ENCODE data around the gene CD80. TPM values are rescaled to one million over a fixed set of nuclear protein-coding genes. Genes with fewer than 3 reads are reported as not detected.
"Not testable (repeated sequence)": the region's sequence is repeated elsewhere in the genome, so short reads cannot be mapped to it uniquely, and the experiment has no call there.

CD80 gene
- total and polyA plus RNA-seq, 2 donors (not counting 1 experiment from before 2014, with no cell fraction given), result under 0.01 TPM; not detected in 1

GRCh38 chr3:119555309-119555735 lies 4.1 kb downstream of the CD80 start:
- peaks cover 5% of the 10 kb centered on the region for H3K27me3 ChIP-seq (ENCODE audit: control insufficient read depth, insufficient read depth, low read length)
- H3K9ac ChIP-seq (ENCODE audit: insufficient read depth, low read length), result no peak overlapping the region
- no peaks in the 10 kb centered on the region for H3K36me3 ChIP-seq (ENCODE audit: control insufficient read depth, insufficient read depth, low read length)
- no peak overlapping the region for H3K4me2 ChIP-seq (ENCODE audit: extremely low read depth, insufficient read depth, low read length)
- H3K79me2 ChIP-seq (ENCODE audit: control insufficient read depth, insufficient read depth, low read length), result no peaks in the 10 kb centered on the region
- DNase-seq (ENCODE audit: low read depth in 2 of 2), result no peak
- no peaks in the 10 kb centered on the region for H3K4me1 ChIP-seq (ENCODE audit: control insufficient read depth, extremely low read depth, insufficient read depth, low read length)
- TF ChIP-seq EZH2 (IDR thresholded peaks at IDR 0.05; ENCODE audit: low read length, missing control alignments) (no peak), CTCF (conservative IDR thresholded peaks at IDR 0.05 in 1 of 2, IDR thresholded peaks at IDR 0.05 in 1 of 2; ENCODE audit: low read depth in 1 of 2, low read length in 2 of 2) (no peak)
- no peak overlapping the region for H2AFZ ChIP-seq (ENCODE audit: low read length)
- no peak overlapping the region for H3K4me3 ChIP-seq (replicated peaks in 1 of 4; ENCODE audit: control extremely low read depth in 1 of 4, insufficient read depth in 1 of 4, low read depth in 3 of 4, low read length in 4 of 4)
- no peaks in the 10 kb centered on the region for H3K9me3 ChIP-seq (ENCODE audit: control insufficient read depth, insufficient read depth, low read depth, low read length)
- H3K27ac ChIP-seq (ENCODE audit: insufficient read depth, low read length), result no peak overlapping the region
- H4K20me1 ChIP-seq (ENCODE audit: control insufficient read depth, extremely low read depth, insufficient read depth, low read length), result no peaks in the 10 kb centered on the region

- Histone ChIP-seq H2AFZ (ENCODE audit: low read length) (no peak overlapping the region), H3K4me2 (ENCODE audit: extremely low read depth, insufficient read depth, low read length) (no peak overlapping the region), H3K79me2 (ENCODE audit: control insufficient read depth, insufficient read depth, low read length) (no peaks in the 10 kb centered on the region), H3K9ac (ENCODE audit: insufficient read depth, low read length) (no peak overlapping the region), H3K27me3 (ENCODE audit: control insufficient read depth, insufficient read depth, low read length) (peaks cover 5% of the 10 kb centered on the region), H3K9me3 (ENCODE audit: control insufficient read depth, insufficient read depth, low read depth, low read length) (no peaks in the 10 kb centered on the region), H4K20me1 (ENCODE audit: control insufficient read depth, extremely low read depth, insufficient read depth, low read length) (no peaks in the 10 kb centered on the region), H3K36me3 (ENCODE audit: control insufficient read depth, insufficient read depth, low read length) (no peaks in the 10 kb centered on the region), H3K27ac (ENCODE audit: insufficient read depth, low read length) (no peak overlapping the region), H3K4me3 (replicated peaks in 1 of 4; ENCODE audit: control extremely low read depth in 1 of 4, insufficient read depth in 1 of 4, low read depth in 3 of 4, low read length in 4 of 4) (no peak overlapping the region), H3K4me1 (ENCODE audit: control insufficient read depth, extremely low read depth, insufficient read depth, low read length) (no peaks in the 10 kb centered on the region)
- TF ChIP-seq CTCF (conservative IDR thresholded peaks at IDR 0.05 in 1 of 2, IDR thresholded peaks at IDR 0.05 in 1 of 2; ENCODE audit: low read depth in 1 of 2, low read length in 2 of 2) (no peak), EZH2 (IDR thresholded peaks at IDR 0.05; ENCODE audit: low read length, missing control alignments) (no peak)
- DNase-seq (ENCODE audit: low read depth in 2 of 2), result no peak
These were observed 5.5 kb downstream of the CD80 start for GRCh38 chr3:119553823-119554415.

GRCh38 chr3:119552928-119553327 lies 6.5 kb downstream of the CD80 start:
- not testable (repeated sequence) for H3K27ac ChIP-seq (ENCODE audit: insufficient read depth, low read length); H2AFZ ChIP-seq (ENCODE audit: low read length); H3K4me1 ChIP-seq (ENCODE audit: control insufficient read depth, extremely low read depth, insufficient read depth, low read length); H3K4me3 ChIP-seq (replicated peaks in 1 of 4; ENCODE audit: control extremely low read depth in 1 of 4, insufficient read depth in 1 of 4, low read depth in 3 of 4, low read length in 4 of 4); H3K9me3 ChIP-seq (ENCODE audit: control insufficient read depth, insufficient read depth, low read depth, low read length); H3K4me2 ChIP-seq (ENCODE audit: extremely low read depth, insufficient read depth, low read length); H3K79me2 ChIP-seq (ENCODE audit: control insufficient read depth, insufficient read depth, low read length); H3K27me3 ChIP-seq (ENCODE audit: control insufficient read depth, insufficient read depth, low read length); H3K9ac ChIP-seq (ENCODE audit: insufficient read depth, low read length); H3K36me3 ChIP-seq (ENCODE audit: control insufficient read depth, insufficient read depth, low read length); H4K20me1 ChIP-seq (ENCODE audit: control insufficient read depth, extremely low read depth, insufficient read depth, low read length); DNase-seq (ENCODE audit: low read depth in 2 of 2)

Data from fibroblast of lung (primary cell).